Uterus (tissue), 4 donors: ENCODE data around the gene ADA. TPM values are rescaled to one million over a fixed set of nuclear protein-coding genes. Genes with fewer than 3 reads are reported as not detected.

ENCODE experiments used
- DNase-seq, 2 donors: peaks; one replicate each; pipeline ENCODE4 v3.0.0-alpha.2; 2019 to 2020
- H3K27ac ChIP-seq, 2 donors: fragments of 200-600 bp; sonication (generic); 1 replicate in 1 of 2; 2 replicates in 1 of 2; pipeline ENCODE4 v1.5.1; 2016 to 2018
- H3K27me3 ChIP-seq, 2 donors: fragments of 200-600 bp; sonication (generic); one replicate each; pipeline ENCODE4 v1.5.1; 2018 to 2019; ENCODE audit warnings: control low read depth in 1 of 2
- H3K36me3 ChIP-seq, 2 donors: fragments of 200-600 bp; sonication (generic); one replicate each; pipeline ENCODE4 v1.5.1; 2019; ENCODE audit warnings: control low read depth in 1 of 2
- H3K4me1 ChIP-seq, 2 donors: fragments of 200-600 bp; sonication (generic); one replicate each; pipeline ENCODE4 v1.5.1; 2018 to 2019; ENCODE audit warnings: control low read depth in 1 of 2
- H3K4me3 ChIP-seq, 2 donors: fragments of 200-600 bp; sonication (generic); 1 replicate in 1 of 2; 2 replicates in 1 of 2; pipeline ENCODE4 v1.5.1; 2018 to 2019; ENCODE audit warnings: mild to moderate bottlenecking in 1 of 2
- H3K9me3 ChIP-seq, 2 donors: fragments of 200-600 bp; sonication (generic); one replicate each; pipeline ENCODE4 v1.5.1; 2019; ENCODE audit warnings: control low read depth in 1 of 2
- POLR2A ChIP-seq, 2 donors: fragments of 450-650 bp; IDR thresholded peaks; one replicate each; pipeline ENCODE4 v1.6.1; 2016; ENCODE audit warnings: antibody characterized with exemption in 2 of 2, mild to moderate bottlenecking in 1 of 2, moderate library complexity in 1 of 2
- intact Hi-C: fragments of 100-400 bp; cut with DNase I; formaldehyde crosslinking; loops from one replicate; pipeline ENCODE4 v1.15.1; 2023; ENCODE audit warnings: low total_unique reads
- total RNA-seq, 4 donors: library from RNA; depleted of rRNA in 3 of 4; stranded (reverse); fragments of >200 nt in 3 of 4; gene quantifications; one replicate each; pipeline versions ENCODE4 v1.1.0 to v1.2.4, GENCODE V29; 2014 to 2023
- TF ChIP-seq, protein P1 (sequence below), 4 experiments: fragments of 200-600 bp in 2 of 4; fragments of 450-650 bp in 2 of 4; sonication (generic) in 2 of 4; IDR thresholded peaks; one replicate each; pipeline ENCODE4 v1.5.1; 2016 to 2019; ENCODE audit warnings: antibody characterized with exemption in 4 of 4, mild to moderate bottlenecking in 2 of 4, moderate library complexity in 1 of 4
- donor health status: DM: yes; HTN: yes; CAD: no.

The ADA gene
- total RNA-seq, 4 donors from 2014 or later = 0.59 to 11.0 (median 4.8) TPM

DNA sequence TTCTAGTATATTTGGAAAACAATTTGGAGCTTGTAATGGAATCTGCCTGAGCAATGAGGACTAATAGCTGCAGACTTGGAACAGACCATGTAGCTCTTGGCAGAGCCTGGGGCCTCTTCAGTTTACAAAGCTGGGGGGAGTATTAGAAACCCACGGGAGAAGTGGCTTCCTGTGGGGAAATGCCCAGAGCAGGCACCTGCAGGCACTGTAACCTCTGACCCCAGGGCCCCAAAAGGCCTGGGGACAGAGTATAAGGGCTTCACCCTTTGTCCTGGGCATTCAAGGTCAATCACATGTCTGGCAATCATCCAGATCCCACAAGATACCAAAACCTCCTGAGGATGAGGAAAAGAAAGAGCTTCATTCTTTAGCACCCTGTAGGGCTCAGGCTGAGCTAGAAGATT, 49.7 kb downstream of the ADA start:
- Histone ChIP-seq H3K4me3 (no peak overlapping the region), H3K4me1 (peaks cover 20 to 25% of the 10 kb centered on the region in 2 donors), H3K27me3 (no peaks in the 10 kb centered on the region), H3K9me3 (no peaks in the 10 kb centered on the region), H3K27ac (peak overlapping the region; percentile 88 to 94), H3K36me3 (no peaks in the 10 kb centered on the region)
- intact Hi-C loops = no loop called here
- peak; percentile 78 to 84 for DNase-seq
- TF ChIP-seq POLR2A (IDR thresholded peaks at IDR 0.05) = no peak
- TF ChIP-seq, protein P1, sequence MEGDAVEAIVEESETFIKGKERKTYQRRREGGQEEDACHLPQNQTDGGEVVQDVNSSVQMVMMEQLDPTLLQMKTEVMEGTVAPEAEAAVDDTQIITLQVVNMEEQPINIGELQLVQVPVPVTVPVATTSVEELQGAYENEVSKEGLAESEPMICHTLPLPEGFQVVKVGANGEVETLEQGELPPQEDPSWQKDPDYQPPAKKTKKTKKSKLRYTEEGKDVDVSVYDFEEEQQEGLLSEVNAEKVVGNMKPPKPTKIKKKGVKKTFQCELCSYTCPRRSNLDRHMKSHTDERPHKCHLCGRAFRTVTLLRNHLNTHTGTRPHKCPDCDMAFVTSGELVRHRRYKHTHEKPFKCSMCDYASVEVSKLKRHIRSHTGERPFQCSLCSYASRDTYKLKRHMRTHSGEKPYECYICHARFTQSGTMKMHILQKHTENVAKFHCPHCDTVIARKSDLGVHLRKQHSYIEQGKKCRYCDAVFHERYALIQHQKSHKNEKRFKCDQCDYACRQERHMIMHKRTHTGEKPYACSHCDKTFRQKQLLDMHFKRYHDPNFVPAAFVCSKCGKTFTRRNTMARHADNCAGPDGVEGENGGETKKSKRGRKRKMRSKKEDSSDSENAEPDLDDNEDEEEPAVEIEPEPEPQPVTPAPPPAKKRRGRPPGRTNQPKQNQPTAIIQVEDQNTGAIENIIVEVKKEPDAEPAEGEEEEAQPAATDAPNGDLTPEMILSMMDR (IDR thresholded peaks at IDR 0.05) = no peak

DNA sequence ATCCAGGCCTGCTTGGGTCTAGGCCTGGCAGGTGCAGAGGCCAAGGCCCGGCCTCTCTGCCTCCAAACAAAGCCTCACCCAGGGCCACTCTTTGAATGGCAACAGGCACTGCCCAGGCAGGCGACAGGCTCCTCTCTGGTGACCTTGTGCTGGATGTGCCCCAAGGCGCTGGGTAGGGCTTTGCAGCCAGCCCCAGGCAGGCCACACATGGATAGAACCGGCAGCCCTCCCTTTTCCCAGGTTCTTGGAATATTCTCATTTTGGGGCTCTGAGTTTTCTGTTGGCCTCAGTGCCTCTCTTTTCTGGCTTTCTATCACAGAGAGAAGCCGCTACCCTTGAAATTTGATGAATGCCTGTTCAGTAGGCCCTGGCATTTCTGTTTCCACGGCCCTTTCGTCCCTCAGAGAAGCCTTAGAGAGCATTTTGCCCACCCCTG, 50.2 kb downstream of the ADA start:
- H3K4me3 ChIP-seq = no peak overlapping the region
- intact Hi-C loops = no loop called here
- no peaks in the 10 kb centered on the region for H3K36me3 ChIP-seq
- TF ChIP-seq POLR2A (IDR thresholded peaks at IDR 0.05) = no peak
- TF ChIP-seq, protein P1 (IDR thresholded peaks at IDR 0.05) = no peak
- no peaks in the 10 kb centered on the region for H3K27me3 ChIP-seq
- H3K9me3 ChIP-seq = no peaks in the 10 kb centered on the region
- no peak for DNase-seq
- peak overlapping the region; percentile 88 to 94 for H3K27ac ChIP-seq
- peaks cover 20 to 25% of the 10 kb centered on the region in 2 donors for H3K4me1 ChIP-seq

DNA sequence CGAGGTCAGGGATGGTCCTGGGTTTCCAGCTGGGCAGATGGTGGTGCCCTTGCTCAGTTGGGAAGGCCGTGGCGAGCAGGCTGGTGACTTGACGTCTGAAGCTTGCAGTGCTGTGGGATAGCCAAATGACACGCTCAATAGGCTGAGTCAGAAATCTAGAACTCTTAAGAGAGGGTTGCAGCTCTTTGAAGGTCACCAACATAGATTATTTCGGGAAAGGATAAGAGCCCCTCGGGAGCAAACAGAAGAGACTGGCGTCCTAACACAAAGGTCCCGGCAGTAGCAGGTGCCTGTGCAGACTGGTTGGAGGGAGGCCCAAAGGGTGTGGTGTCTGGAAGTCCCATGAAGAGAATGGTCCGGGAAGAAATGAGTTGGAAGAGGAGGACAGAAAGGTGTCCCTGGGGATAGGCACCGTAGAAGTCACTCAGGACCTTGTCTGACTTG, 50.7 kb downstream of the ADA start:
- H3K4me1 ChIP-seq = peaks cover 20 to 25% of the 10 kb centered on the region in 2 donors
- H3K4me3 ChIP-seq = no peak overlapping the region
- no peak for DNase-seq
- intact Hi-C loops = no loop called here
- peak overlapping the region; percentile 88 to 94 for H3K27ac ChIP-seq
- no peaks in the 10 kb centered on the region for H3K9me3 ChIP-seq
- TF ChIP-seq, protein P1 (IDR thresholded peaks at IDR 0.05) = no peak
- TF ChIP-seq POLR2A (IDR thresholded peaks at IDR 0.05) = no peak
- no peaks in the 10 kb centered on the region for H3K27me3 ChIP-seq
- no peaks in the 10 kb centered on the region for H3K36me3 ChIP-seq

DNA sequence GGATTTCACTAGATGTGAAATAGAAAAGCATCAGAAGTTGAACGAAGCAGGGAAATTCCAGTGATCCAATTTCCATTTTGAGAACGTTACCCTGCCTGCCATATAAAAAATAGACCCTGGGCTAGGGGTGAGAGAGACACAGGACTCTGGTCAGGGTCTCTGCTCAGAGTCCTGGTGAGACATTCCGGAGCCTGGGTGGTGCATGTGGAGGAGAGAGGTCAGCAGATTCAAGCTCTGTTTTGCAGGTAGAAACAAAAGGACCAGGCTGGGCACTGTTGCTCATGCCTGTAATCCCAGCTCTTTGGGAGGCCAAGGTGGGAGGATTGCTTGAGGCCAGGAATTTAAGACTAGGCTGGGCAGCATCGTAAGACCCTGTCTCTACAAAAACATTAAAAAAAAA, 51.2 kb downstream of the ADA start:
- intact Hi-C loops = no loop called here
- Histone ChIP-seq H3K36me3 (no peaks in the 10 kb centered on the region), H3K4me3 (no peak overlapping the region), H3K27me3 (no peaks in the 10 kb centered on the region), H3K9me3 (no peaks in the 10 kb centered on the region), H3K4me1 (peaks cover 20 to 25% of the 10 kb centered on the region in 2 donors), H3K27ac (peak overlapping the region; percentile 88 to 94)
- DNase-seq = no peak
- TF ChIP-seq, protein P1 (IDR thresholded peaks at IDR 0.05) = no peak
- no peak for TF ChIP-seq POLR2A (IDR thresholded peaks at IDR 0.05)

DNA sequence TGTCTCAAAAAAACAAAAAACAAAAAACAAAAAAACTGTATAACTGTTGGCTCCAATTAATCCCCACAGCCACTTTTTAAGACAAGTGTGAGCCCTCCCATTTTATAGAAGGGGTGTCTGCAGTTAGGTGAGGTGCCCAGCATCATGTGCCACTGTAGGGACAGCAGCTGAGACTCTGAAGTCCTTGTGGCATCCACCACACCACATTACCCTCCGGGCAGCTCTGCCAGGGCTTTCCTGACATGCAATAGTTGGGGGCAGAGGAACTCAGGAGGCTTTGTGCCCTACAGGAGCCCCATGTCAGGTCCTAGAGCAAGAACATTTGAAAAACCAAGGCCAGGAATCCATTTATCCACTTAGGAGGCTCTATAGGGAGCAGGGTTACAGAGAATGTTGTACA, 51.8 kb downstream of the ADA start:
- H3K4me3 ChIP-seq = no peak overlapping the region
- no peak for TF ChIP-seq POLR2A (IDR thresholded peaks at IDR 0.05)
- TF ChIP-seq, protein P1 (IDR thresholded peaks at IDR 0.05) = no peak
- no peaks in the 10 kb centered on the region for H3K36me3 ChIP-seq
- H3K27ac ChIP-seq = peak overlapping the region; percentile 88 to 94
- intact Hi-C loops = no loop called here
- H3K4me1 ChIP-seq = peaks cover 20 to 25% of the 10 kb centered on the region in 2 donors
- no peaks in the 10 kb centered on the region for H3K9me3 ChIP-seq
- H3K27me3 ChIP-seq = no peaks in the 10 kb centered on the region
- DNase-seq = no peak
